Glutamatergic neuron (in vitro differentiated cells): ENCODE results near the gene SPRR1A. TPM values are rescaled to one million over a fixed set of nuclear protein-coding genes. Genes with fewer than 3 reads are reported as not detected.

Experiments
- DNase-seq: peaks from one replicate; pipeline ENCODE4 v3.0.0; 2022
- H3K27ac Mint-ChIP-seq: one replicate; pipeline ENCODE4 v1.8.0; 2020; ENCODE audit warnings: mild to moderate bottlenecking, mixed read lengths, inconsistent platforms; ENCODE audit not compliant: unreplicated experiment
- H3K27me3 Mint-ChIP-seq: one replicate; pipeline ENCODE4 v1.8.0; 2020; ENCODE audit warnings: mild to moderate bottlenecking, moderate library complexity, mixed read lengths, inconsistent platforms; ENCODE audit not compliant: unreplicated experiment
- H3K36me3 Mint-ChIP-seq: one replicate; pipeline ENCODE4 v1.8.0; 2020; ENCODE audit warnings: mild to moderate bottlenecking, mixed read lengths, inconsistent platforms; ENCODE audit not compliant: unreplicated experiment
- H3K4me1 Mint-ChIP-seq: one replicate; pipeline ENCODE4 v1.8.0; 2020; ENCODE audit warnings: mild to moderate bottlenecking, low read depth, mixed read lengths, inconsistent platforms; ENCODE audit not compliant: unreplicated experiment
- H3K4me3 Mint-ChIP-seq: one replicate; pipeline ENCODE4 v1.8.0; 2020; ENCODE audit warnings: mild to moderate bottlenecking, mixed read lengths, inconsistent platforms; ENCODE audit not compliant: unreplicated experiment
- H3K9me3 Mint-ChIP-seq: one replicate; pipeline ENCODE4 v1.8.0; 2020; ENCODE audit warnings: mild to moderate bottlenecking, moderate library complexity, mixed read lengths, inconsistent platforms; ENCODE audit not compliant: unreplicated experiment
- CTCF ChIP-seq: fragments of 200-600 bp; sonication (generic); IDR thresholded peaks from one replicate; pipeline ENCODE4 v1.5.0; 2021; ENCODE audit not compliant: partially characterized antibody, unreplicated experiment
- total RNA-seq: library from RNA; stranded (reverse); fragmentation: NEBNext Ultra II Directional; extraction: Animal tissue kit (Norgen Biotek cat#: 25700); gene quantifications from one replicate; pipeline ENCODE4 v1.2.1, GENCODE V29; 2021; ENCODE audit not compliant: unreplicated experiment

The SPRR1A gene
- total RNA-seq, 1 donor from 2014 or later, result not detected

DNA sequence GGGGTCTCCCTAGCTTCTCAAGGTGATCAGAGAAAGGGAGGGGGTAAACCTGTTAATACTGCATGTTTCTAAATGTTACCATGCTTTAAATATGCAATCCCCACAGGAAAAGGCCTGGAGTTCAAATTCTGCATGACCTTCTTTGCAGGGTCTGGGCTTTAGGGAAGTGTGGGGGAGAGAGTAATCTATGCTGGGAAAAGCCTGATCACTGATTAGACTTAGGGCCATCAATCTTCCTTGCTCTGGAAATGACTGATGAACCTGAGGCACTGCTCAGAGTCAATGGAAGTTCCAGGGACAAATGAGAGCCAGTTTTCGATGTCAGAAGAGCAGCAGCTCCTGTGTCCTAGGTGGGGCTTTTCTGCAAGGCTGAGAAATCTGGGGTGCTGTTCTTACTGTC is 3.2 kb upstream of the SPRR1A start:
- no peak overlapping the region for H3K27ac Mint-ChIP-seq
- no peak overlapping the region for H3K4me3 Mint-ChIP-seq

GRCh38 chr1:152981146-152981871 is 2.6 kb upstream of the SPRR1A start:
- H3K4me1 Mint-ChIP-seq, result peaks cover 3% of the 10 kb centered on the region
- H3K27ac Mint-ChIP-seq, result no peak overlapping the region
- TF ChIP-seq CTCF, result no peak

More for the DNA sequence above, 3.2 kb upstream of the SPRR1A start:
- Mint-ChIP-seq H3K27me3 (no peaks in the 10 kb centered on the region), H3K36me3 (no peaks in the 10 kb centered on the region), H3K9me3 (peaks cover 2% of the 10 kb centered on the region), H3K4me1 (peaks cover 3% of the 10 kb centered on the region)
- no peak for DNase-seq
- TF ChIP-seq CTCF, result no peak

GRCh38 chr1:152982076-152982475 is 1.8 kb upstream of the SPRR1A start:
- no peak for TF ChIP-seq CTCF
- no peaks in the 10 kb centered on the region for H3K27me3 Mint-ChIP-seq
- no peak for DNase-seq

More at GRCh38 chr1:152981146-152981871, 2.6 kb upstream of the SPRR1A start:
- no peak for DNase-seq
- Mint-ChIP-seq H3K27me3 (no peaks in the 10 kb centered on the region), H3K36me3 (no peaks in the 10 kb centered on the region), H3K9me3 (peaks cover under 1% of the 10 kb centered on the region), H3K4me3 (no peak overlapping the region)

DNA sequence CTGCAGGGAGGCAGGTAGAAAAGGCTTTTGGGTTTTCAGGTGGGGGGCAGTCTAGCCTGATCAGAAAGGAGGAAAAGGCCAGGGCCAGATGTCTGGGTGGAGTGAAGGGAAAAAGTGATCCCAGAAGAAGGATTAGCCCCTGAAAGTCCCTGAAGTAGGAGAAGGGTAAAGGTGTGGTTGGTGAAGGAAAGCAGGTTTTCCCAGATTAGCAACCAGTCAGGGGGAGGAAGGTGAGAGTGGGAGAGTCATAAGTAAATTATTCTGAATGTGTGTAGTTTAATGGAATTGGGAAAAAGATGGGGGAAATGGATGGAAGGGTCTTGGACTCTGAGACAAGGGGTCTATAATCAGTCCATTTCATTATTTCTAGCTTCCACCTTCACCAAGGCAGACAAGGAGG is 647 bp upstream of the SPRR1A start:
- H3K27ac Mint-ChIP-seq, result no peak overlapping the region
- no peaks in the 10 kb centered on the region for H3K36me3 Mint-ChIP-seq
- H3K4me3 Mint-ChIP-seq, result peak overlapping the region; percentile 21
- no peaks in the 10 kb centered on the region for H3K9me3 Mint-ChIP-seq
- no peaks in the 10 kb centered on the region for H3K27me3 Mint-ChIP-seq
- no peak for TF ChIP-seq CTCF
- H3K4me1 Mint-ChIP-seq, result peaks cover 3% of the 10 kb centered on the region
- DNase-seq, result no peak

More at GRCh38 chr1:152982076-152982475, 1.8 kb upstream of the SPRR1A start:
- no peaks in the 10 kb centered on the region for H3K9me3 Mint-ChIP-seq
- H3K36me3 Mint-ChIP-seq, result no peaks in the 10 kb centered on the region
- H3K4me1 Mint-ChIP-seq, result peaks cover 3% of the 10 kb centered on the region
- H3K4me3 Mint-ChIP-seq, result no peak overlapping the region
- H3K27ac Mint-ChIP-seq, result no peak overlapping the region

GRCh38 chr1:152986578-152986977 is 2.7 kb downstream of the SPRR1A start:
- H3K27ac Mint-ChIP-seq, result no peak overlapping the region
- no peak for DNase-seq
- no peaks in the 10 kb centered on the region for H3K36me3 Mint-ChIP-seq
- peaks cover 3% of the 10 kb centered on the region for H3K4me1 Mint-ChIP-seq
- no peak overlapping the region for H3K4me3 Mint-ChIP-seq
- no peak for TF ChIP-seq CTCF
- H3K9me3 Mint-ChIP-seq, result no peaks in the 10 kb centered on the region
- no peaks in the 10 kb centered on the region for H3K27me3 Mint-ChIP-seq
